HG02870 (cell line): ENCODE results near the gene CACYBP.
A peak's percentile ranks its signal among the peaks of the same experiment; 100 is the strongest.
"Not testable (repeated sequence)": the region's sequence is repeated elsewhere in the genome, so short reads cannot be mapped to it uniquely, and the experiment has no call there.

Experiments
- ATAC-seq: cut with Tn5 transposase; IDR thresholded peaks from one replicate; pipeline ENCODE4 v1.9.1; 2021; ENCODE audit warnings: mild to moderate bottlenecking, moderate library complexity; ENCODE audit not compliant: unreplicated experiment

CACYBP gene

GRCh38 chr1:175005085-175005783, 5.5 kb downstream of the CACYBP start:
- ATAC-seq, result no peak

GRCh38 chr1:175009532-175009931, 9.8 kb downstream of the CACYBP start:
- no peak for ATAC-seq

GRCh38 chr1:175013445-175013844, 13.7 kb downstream of the CACYBP start:
- no peak for ATAC-seq

- ATAC-seq, result no peak
These were observed 15.5 kb downstream of the CACYBP start for GRCh38 chr1:175015243-175015642.

- no peak for ATAC-seq
These were observed 19.8 kb downstream of the CACYBP start for GRCh38 chr1:175019524-175019923.

- ATAC-seq, result peak; percentile 86
These were observed 23.5 kb downstream of the CACYBP start, which contains the start of gene MRPS14 for GRCh38 chr1:175023043-175023921. Gene MRPS14 (minus strand): TSS chr1:175023425. CDS start chr1:175023408, 17 bp downstream.

GRCh38 chr1:175023922-175024242, 24.1 kb downstream of the CACYBP start:
- ATAC-seq, result not testable (repeated sequence)

GRCh38 chr1:175024773-175025172, 25.0 kb downstream of the CACYBP start:
- ATAC-seq, result no peak

- no peak for ATAC-seq
These were observed 34.2 kb downstream of the CACYBP start for GRCh38 chr1:175033953-175034352.

GRCh38 chr1:175034775-175035174, 35.0 kb downstream of the CACYBP start:
- no peak for ATAC-seq

- ATAC-seq, result no peak
These were observed 36.1 kb downstream of the CACYBP start for GRCh38 chr1:175035865-175036264.

- no peak for ATAC-seq
These were observed 36.7 kb downstream of the CACYBP start for GRCh38 chr1:175036476-175036875.

GRCh38 chr1:175037416-175037815, 37.7 kb downstream of the CACYBP start:
- ATAC-seq, result no peak

- no peak for ATAC-seq
These were observed 40.7 kb downstream of the CACYBP start for GRCh38 chr1:175040324-175040879.

- no peak for ATAC-seq
These were observed 42.9 kb downstream of the CACYBP start for GRCh38 chr1:175042650-175043049.

- ATAC-seq, result no peak
These were observed 44.1 kb downstream of the CACYBP start for GRCh38 chr1:175043824-175044223.

GRCh38 chr1:175044591-175044990, 44.8 kb downstream of the CACYBP start:
- not testable (repeated sequence) for ATAC-seq

- ATAC-seq, result no peak
These were observed 45.4 kb downstream of the CACYBP start for GRCh38 chr1:175045097-175045496.

GRCh38 chr1:175045519-175045918, 45.8 kb downstream of the CACYBP start:
- ATAC-seq, result no peak

GRCh38 chr1:175050992-175051391, 51.2 kb downstream of the CACYBP start:
- no peak for ATAC-seq

- ATAC-seq, result no peak
These were observed 55.0 kb downstream of the CACYBP start for GRCh38 chr1:175054736-175055135.
